Activated naive CD4-positive, alpha-beta T cell treated with anti-CD3 and anti-CD28 coated beads, Interleukin-2, amount 10 ng/mL, durations not matched to agents 7 days and 5 days (primary cell): Measurements from ENCODE around the gene AK6.

Source experiments
- CTCF ChIA-PET: fragments of 350-600 bp; sonication (Branson Sonifier 250); formaldehyde crosslinking; loops from one replicate; lab custom pipeline; 2021; ENCODE audit warnings: antibody characterized with exemption; lab: Charles Lee
- DNase-seq: peaks from one replicate; pipeline ENCODE4 v3.0.0-alpha.2; 2020
- H3K27ac Mint-ChIP-seq: one replicate; pipeline ENCODE4 v1.8.0; 2021; ENCODE audit warnings: mild to moderate bottlenecking, moderate library complexity, mixed read lengths
- H3K27me3 Mint-ChIP-seq: one replicate; pipeline ENCODE4 v1.8.0; 2021; ENCODE audit warnings: mild to moderate bottlenecking, mixed read lengths
- H3K36me3 Mint-ChIP-seq: one replicate; pipeline ENCODE4 v1.8.0; 2021; ENCODE audit warnings: mixed read lengths
- H3K4me1 Mint-ChIP-seq: one replicate; pipeline ENCODE4 v1.8.0; 2021; ENCODE audit warnings: mixed read lengths
- H3K4me3 Mint-ChIP-seq: one replicate; pipeline ENCODE4 v1.8.0; 2021; ENCODE audit warnings: mild to moderate bottlenecking, moderate library complexity, mixed read lengths
- H3K9me3 Mint-ChIP-seq: one replicate; pipeline ENCODE4 v1.8.0; 2021; ENCODE audit warnings: mixed read lengths

The AK6 gene

GRCh38 chr5:69326365-69326764, 43.0 kb downstream of the AK6 start:
- Mint-ChIP-seq H3K4me1 (no peaks in the 10 kb centered on the region), H3K9me3 (no peaks in the 10 kb centered on the region), H3K27ac (no peak overlapping the region), H3K27me3 (no peaks in the 10 kb centered on the region), H3K36me3 (no peaks in the 10 kb centered on the region), H3K4me3 (no peak overlapping the region)
- CTCF ChIA-PET: no interaction called here
- no peak for DNase-seq

GRCh38 chr5:69317391-69317790, 51.9 kb downstream of the AK6 start:
- CTCF ChIA-PET: interaction anchor here (1.0 kb wide), 1 partner anchor 26 kb away, joined by 3 read pairs; no protein-coding TSS in a partner anchor
- Mint-ChIP-seq H3K27me3 (no peaks in the 10 kb centered on the region), H3K4me1 (no peaks in the 10 kb centered on the region), H3K9me3 (no peaks in the 10 kb centered on the region), H3K27ac (no peak overlapping the region), H3K36me3 (peaks cover 11% of the 10 kb centered on the region), H3K4me3 (no peak overlapping the region)
- no peak for DNase-seq

GRCh38 chr5:69315972-69316371, 53.3 kb downstream of the AK6 start:
- Mint-ChIP-seq H3K36me3 (peaks cover 16% of the 10 kb centered on the region), H3K4me3 (no peak overlapping the region), H3K4me1 (no peaks in the 10 kb centered on the region), H3K9me3 (no peaks in the 10 kb centered on the region), H3K27ac (no peak overlapping the region), H3K27me3 (no peaks in the 10 kb centered on the region)
- CTCF ChIA-PET: no interaction called here
- DNase-seq: no peak

GRCh38 chr5:69313428-69313827, 55.9 kb downstream of the AK6 start:
- no peak overlapping the region for H3K4me3 Mint-ChIP-seq
- H3K9me3 Mint-ChIP-seq: peaks cover 5% of the 10 kb centered on the region
- H3K27ac Mint-ChIP-seq: no peak overlapping the region
- DNase-seq: no peak
- no peaks in the 10 kb centered on the region for H3K4me1 Mint-ChIP-seq
- H3K27me3 Mint-ChIP-seq: no peaks in the 10 kb centered on the region
- CTCF ChIA-PET: no interaction called here
- H3K36me3 Mint-ChIP-seq: peaks cover 34% of the 10 kb centered on the region

- CTCF ChIA-PET: interaction anchor here (0.6 kb wide), 1 partner anchor 47 kb away, joined by 3 read pairs; no protein-coding TSS in a partner anchor
- Mint-ChIP-seq H3K4me1 (no peaks in the 10 kb centered on the region), H3K36me3 (peaks cover 40% of the 10 kb centered on the region), H3K27me3 (no peaks in the 10 kb centered on the region), H3K27ac (peak overlapping the region; percentile 42), H3K4me3 (no peak overlapping the region), H3K9me3 (peaks cover 5% of the 10 kb centered on the region)
- DNase-seq: no peak
These were observed 56.7 kb downstream of the AK6 start for GRCh38 chr5:69312459-69313160.

- Mint-ChIP-seq H3K9me3 (peaks cover 5% of the 10 kb centered on the region), H3K4me3 (no peak overlapping the region), H3K27ac (no peak overlapping the region), H3K27me3 (no peaks in the 10 kb centered on the region), H3K4me1 (no peaks in the 10 kb centered on the region), H3K36me3 (peaks cover 45% of the 10 kb centered on the region)
- CTCF ChIA-PET: no interaction called here
- DNase-seq: no peak
These were observed 59.9 kb downstream of the AK6 start for GRCh38 chr5:69309380-69309779.

GRCh38 chr5:69308046-69308553, 61.2 kb downstream of the AK6 start:
- peaks cover 5% of the 10 kb centered on the region for H3K9me3 Mint-ChIP-seq
- no peak for DNase-seq
- CTCF ChIA-PET: no interaction called here
- no peak overlapping the region for H3K27ac Mint-ChIP-seq
- H3K27me3 Mint-ChIP-seq: no peaks in the 10 kb centered on the region
- no peak overlapping the region for H3K4me3 Mint-ChIP-seq
- H3K4me1 Mint-ChIP-seq: no peaks in the 10 kb centered on the region
- H3K36me3 Mint-ChIP-seq: peaks cover 45% of the 10 kb centered on the region

GRCh38 chr5:69305512-69305911, 63.8 kb downstream of the AK6 start:
- Mint-ChIP-seq H3K27me3 (no peaks in the 10 kb centered on the region), H3K27ac (no peak overlapping the region), H3K4me3 (no peak overlapping the region), H3K4me1 (no peaks in the 10 kb centered on the region), H3K36me3 (peaks cover 32% of the 10 kb centered on the region), H3K9me3 (peaks cover 5% of the 10 kb centered on the region)
- DNase-seq: no peak
- CTCF ChIA-PET: no interaction called here
